Measurements from ENCODE around the gene LAMA3.

DNA sequence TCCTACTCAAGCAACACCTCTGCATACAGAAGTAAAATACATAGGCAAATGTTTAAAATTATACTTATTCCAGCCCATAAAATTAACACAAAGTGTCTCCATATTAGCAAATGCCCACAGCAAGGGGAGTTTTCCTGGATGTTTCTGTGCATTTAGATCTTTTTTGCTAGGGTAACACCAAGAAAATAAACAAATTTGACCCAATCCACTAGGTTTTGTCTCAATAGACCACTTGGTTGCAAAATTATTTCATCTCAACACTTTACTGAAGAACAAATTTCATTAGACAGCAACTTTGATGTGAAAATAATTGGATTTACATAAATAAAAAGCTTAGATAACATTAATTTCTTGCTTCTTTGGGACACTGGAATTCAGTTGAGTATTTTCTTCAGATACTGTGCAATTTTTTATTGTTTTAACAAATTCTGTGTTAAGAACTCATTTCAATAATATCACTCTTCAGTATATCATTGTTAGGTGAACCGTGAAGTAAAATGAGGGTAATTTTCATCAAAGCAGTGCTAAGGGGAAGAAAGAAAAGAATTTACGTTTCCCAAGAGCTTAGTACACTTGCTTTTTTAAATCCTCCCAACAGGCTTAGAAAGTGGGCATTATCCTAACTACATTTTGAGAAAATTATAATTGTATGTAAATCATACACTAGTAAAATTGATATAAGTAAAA, 191.8 kb downstream of the LAMA3 start:
- TF ChIP-seq, protein P1, sequence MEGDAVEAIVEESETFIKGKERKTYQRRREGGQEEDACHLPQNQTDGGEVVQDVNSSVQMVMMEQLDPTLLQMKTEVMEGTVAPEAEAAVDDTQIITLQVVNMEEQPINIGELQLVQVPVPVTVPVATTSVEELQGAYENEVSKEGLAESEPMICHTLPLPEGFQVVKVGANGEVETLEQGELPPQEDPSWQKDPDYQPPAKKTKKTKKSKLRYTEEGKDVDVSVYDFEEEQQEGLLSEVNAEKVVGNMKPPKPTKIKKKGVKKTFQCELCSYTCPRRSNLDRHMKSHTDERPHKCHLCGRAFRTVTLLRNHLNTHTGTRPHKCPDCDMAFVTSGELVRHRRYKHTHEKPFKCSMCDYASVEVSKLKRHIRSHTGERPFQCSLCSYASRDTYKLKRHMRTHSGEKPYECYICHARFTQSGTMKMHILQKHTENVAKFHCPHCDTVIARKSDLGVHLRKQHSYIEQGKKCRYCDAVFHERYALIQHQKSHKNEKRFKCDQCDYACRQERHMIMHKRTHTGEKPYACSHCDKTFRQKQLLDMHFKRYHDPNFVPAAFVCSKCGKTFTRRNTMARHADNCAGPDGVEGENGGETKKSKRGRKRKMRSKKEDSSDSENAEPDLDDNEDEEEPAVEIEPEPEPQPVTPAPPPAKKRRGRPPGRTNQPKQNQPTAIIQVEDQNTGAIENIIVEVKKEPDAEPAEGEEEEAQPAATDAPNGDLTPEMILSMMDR (conservative IDR thresholded peaks at IDR 0.05), result no peak
- TF ChIP-seq ZFX (IDR thresholded peaks at IDR 0.05), result no peak

Data from C4-2B (cell line).